HEK293 (cell line): Measurements from ENCODE around the gene AIPL1.
A peak's percentile ranks its signal among the peaks of the same experiment; 100 is the strongest.

Source experiments
- CTCF ChIA-PET: fragments of 350-600 bp; formaldehyde crosslinking; extraction: SDS; loops from one replicate; lab custom pipeline; 2021; ENCODE audit warnings: antibody characterized with exemption; lab: Yijun Ruan, JAX
- POLR2A ChIA-PET: fragments of 300-600 bp; formaldehyde crosslinking; extraction: SDS; loops from one replicate; lab custom pipeline; 2020; ENCODE audit warnings: antibody characterized with exemption, inconsistent platforms; lab: Yijun Ruan, JAX
- H3K27ac ChIP-seq: fragments of 200-500 bp; sonication (Bioruptor generic); 2 replicates; pipeline ENCODE4 v1.5.1; 2014; ENCODE audit warnings: low read depth, low read length, control low read depth, inconsistent platforms; ENCODE audit errors: extremely low read depth
- H3K36me3 ChIP-seq, 2 experiments: fragments of 200-500 bp in 1 of 2; sonication (Bioruptor generic) in 1 of 2; 1 replicate in 1 of 2; 2 replicates in 1 of 2; pipeline ENCODE4 v1.5.1; 2014 to 2017; ENCODE audit warnings: inconsistent platforms in 2 of 2, low read length in 2 of 2; ENCODE audit not compliant: control insufficient read depth in 2 of 2, insufficient read depth in 1 of 2
- H3K4me1 ChIP-seq: fragments of 200-500 bp; sonication (Bioruptor generic); 2 replicates; pipeline ENCODE4 v1.5.1; 2014; ENCODE audit warnings: mild to moderate bottlenecking, low read length, inconsistent platforms; ENCODE audit not compliant: control insufficient read depth, insufficient read depth
- H3K4me3 ChIP-seq: 2 replicates; pipeline ENCODE4 v1.5.1; 2011; ENCODE audit warnings: low read depth, mild to moderate bottlenecking, control low read depth, low read length, moderate library complexity
- H3K9me3 ChIP-seq: fragments of 200-500 bp; sonication (Bioruptor generic); 2 replicates; pipeline ENCODE4 v1.5.1; 2014; ENCODE audit warnings: low read depth, low read length, inconsistent platforms; ENCODE audit not compliant: control insufficient read depth, insufficient read depth
- CTCF ChIP-seq: fragments of 450-650 bp; formaldehyde crosslinking; IDR thresholded peaks from 2 replicates; pipeline ENCODE4 v1.5.1; 2016; ENCODE audit warnings: missing biosample characterization, missing genetic modification characterization
- GLIS1 ChIP-seq: fragments of 450-650 bp; formaldehyde crosslinking; IDR thresholded peaks from 2 replicates; pipeline ENCODE4 v1.5.1; 2016; ENCODE audit warnings: missing biosample characterization, missing genetic modification characterization
- HIC1 ChIP-seq: fragments of 450-650 bp; formaldehyde crosslinking; IDR thresholded peaks from 2 replicates; pipeline ENCODE4 v1.5.1; 2016; ENCODE audit warnings: missing biosample characterization, missing genetic modification characterization
- HOXC10 ChIP-seq: sonication (generic); formaldehyde crosslinking; IDR thresholded peaks from 2 replicates; pipeline ENCODE4 v1.8.1; 2023; ENCODE audit warnings: mild to moderate bottlenecking, missing genetic modification reagents
- KLF16 ChIP-seq: fragments of 450-650 bp; formaldehyde crosslinking; IDR thresholded peaks from 2 replicates; pipeline ENCODE4 v1.5.1; 2017; ENCODE audit warnings: missing biosample characterization, missing genetic modification characterization
- SCRT1 ChIP-seq: fragments of 450-650 bp; formaldehyde crosslinking; IDR thresholded peaks from 2 replicates; pipeline ENCODE4 v1.5.1; 2016; ENCODE audit warnings: missing biosample characterization, missing genetic modification characterization, borderline replicate concordance
- SCRT2 ChIP-seq: fragments of 450-650 bp; formaldehyde crosslinking; IDR thresholded peaks from 2 replicates; pipeline ENCODE4 v1.5.1; 2016; ENCODE audit warnings: missing biosample characterization, missing genetic modification characterization
- SETDB1 ChIP-seq: IDR thresholded peaks from one replicate; pipeline ENCODE4 v1.6.1; 2017; ENCODE audit warnings: mild to moderate bottlenecking, low read length, moderate library complexity, mixed read lengths; ENCODE audit not compliant: insufficient read length
- TCF7L2 ChIP-seq: IDR thresholded peaks from 2 replicates; pipeline ENCODE4 v1.6.1; 2011; ENCODE audit warnings: low read depth, mild to moderate bottlenecking, inconsistent platforms, low read length, moderate library complexity, borderline replicate concordance
- WT1 ChIP-seq: fragments of 450-650 bp; formaldehyde crosslinking; IDR thresholded peaks from 2 replicates; pipeline ENCODE4 v1.5.1; 2016; ENCODE audit warnings: missing biosample characterization, missing genetic modification characterization
- YY2 ChIP-seq: fragments of 450-650 bp; formaldehyde crosslinking; IDR thresholded peaks from 2 replicates; pipeline ENCODE4 v1.5.1; 2016; ENCODE audit warnings: missing biosample characterization, missing genetic modification characterization
- ZBTB7A ChIP-seq: fragments of 450-650 bp; formaldehyde crosslinking; IDR thresholded peaks from 2 replicates; pipeline ENCODE4 v1.5.1; 2016; ENCODE audit warnings: low read depth, missing biosample characterization, missing genetic modification characterization
- ZFP3 ChIP-seq: fragments of 450-650 bp; formaldehyde crosslinking; IDR thresholded peaks from 2 replicates; pipeline ENCODE4 v1.5.1; 2016; ENCODE audit warnings: low read depth, missing biosample characterization, missing genetic modification characterization
- ZFP41 ChIP-seq: fragments of 450-650 bp; formaldehyde crosslinking; IDR thresholded peaks from 2 replicates; pipeline ENCODE4 v1.5.1; 2016; ENCODE audit warnings: missing biosample characterization, missing genetic modification characterization, borderline replicate concordance
- ZIC2 ChIP-seq: fragments of 450-650 bp; formaldehyde crosslinking; IDR thresholded peaks from 2 replicates; pipeline ENCODE4 v1.5.1; 2016; ENCODE audit warnings: missing biosample characterization, missing genetic modification characterization
- ZNF140 ChIP-seq: fragments of 450-650 bp; formaldehyde crosslinking; IDR thresholded peaks from 2 replicates; pipeline ENCODE4 v1.5.1; 2016; ENCODE audit warnings: missing biosample characterization, missing genetic modification characterization
- ZNF184 ChIP-seq: fragments of 450-650 bp; IDR thresholded peaks from 2 replicates; pipeline ENCODE4 v1.5.1; 2018; ENCODE audit warnings: missing biosample characterization, mild to moderate bottlenecking, missing genetic modification characterization
- ZNF24 ChIP-seq: fragments of 450-650 bp; formaldehyde crosslinking; IDR thresholded peaks from 2 replicates; pipeline ENCODE4 v1.5.1; 2016; ENCODE audit warnings: missing biosample characterization, missing genetic modification characterization
- ZNF350 ChIP-seq: fragments of 450-650 bp; formaldehyde crosslinking; IDR thresholded peaks from 2 replicates; pipeline ENCODE4 v1.5.0; 2017; ENCODE audit warnings: missing biosample characterization, mild to moderate bottlenecking, missing genetic modification characterization
- ZNF510 ChIP-seq: fragments of 450-650 bp; formaldehyde crosslinking; IDR thresholded peaks from 2 replicates; pipeline ENCODE4 v1.5.1; 2018; ENCODE audit warnings: mild to moderate bottlenecking, missing genetic modification characterization, missing biosample characterization; ENCODE audit not compliant: insufficient replicate concordance
- ZNF548 ChIP-seq: fragments of 450-650 bp; formaldehyde crosslinking; IDR thresholded peaks from 2 replicates; pipeline ENCODE4 v1.5.1; 2016; ENCODE audit warnings: missing biosample characterization, missing genetic modification characterization
- ZNF549 ChIP-seq: fragments of 450-650 bp; IDR thresholded peaks from 2 replicates; pipeline ENCODE4 v1.5.1; 2018; ENCODE audit warnings: missing biosample characterization, missing genetic modification characterization, mild to moderate bottlenecking, inconsistent platforms, moderate library complexity
- ZNF600 ChIP-seq: fragments of 450-650 bp; formaldehyde crosslinking; IDR thresholded peaks from 2 replicates; pipeline ENCODE4 v1.5.1; 2016; ENCODE audit warnings: missing biosample characterization, missing genetic modification characterization
- ZNF621 ChIP-seq: fragments of 450-650 bp; formaldehyde crosslinking; IDR thresholded peaks from 2 replicates; pipeline ENCODE4 v1.5.1; 2017; ENCODE audit warnings: missing biosample characterization, missing genetic modification characterization
- ZNF670 ChIP-seq: fragments of 450-650 bp; formaldehyde crosslinking; IDR thresholded peaks from 2 replicates; pipeline ENCODE4 v1.5.1; 2016; ENCODE audit warnings: missing biosample characterization, missing genetic modification characterization, low read depth
- ZNF704 ChIP-seq: fragments of 450-650 bp; formaldehyde crosslinking; IDR thresholded peaks from 2 replicates; pipeline ENCODE4 v1.5.1; 2016; ENCODE audit warnings: missing biosample characterization, missing genetic modification characterization
- ZNF776 ChIP-seq: fragments of 450-650 bp; formaldehyde crosslinking; IDR thresholded peaks from 2 replicates; pipeline ENCODE4 v1.5.0; 2017; ENCODE audit warnings: missing biosample characterization, missing genetic modification characterization, borderline replicate concordance
- ZSCAN18 ChIP-seq: fragments of 450-650 bp; formaldehyde crosslinking; IDR thresholded peaks from 2 replicates; pipeline ENCODE4 v1.5.1; 2016; ENCODE audit warnings: missing biosample characterization, missing genetic modification characterization
- ZSCAN23 ChIP-seq: fragments of 450-650 bp; formaldehyde crosslinking; IDR thresholded peaks from 2 replicates; pipeline ENCODE4 v1.5.1; 2016; ENCODE audit warnings: missing biosample characterization, missing genetic modification characterization
- TF ChIP-seq, protein P1 (sequence below): fragments of 450-650 bp; formaldehyde crosslinking; IDR thresholded peaks from 2 replicates; pipeline ENCODE4 v1.5.1; 2016; ENCODE audit warnings: missing biosample characterization, missing genetic modification characterization
- TF ChIP-seq, protein P2 (sequence below): fragments of 450-650 bp; formaldehyde crosslinking; IDR thresholded peaks from 2 replicates; pipeline ENCODE4 v1.5.1; 2016; ENCODE audit warnings: missing biosample characterization, missing genetic modification characterization

The AIPL1 gene

GRCh38 chr17:6420173-6420641 lies 14.7 kb downstream of the AIPL1 start:
- CTCF ChIA-PET, result interaction anchor here (0.6 to 4.0 kb wide), 7 partner anchors 13 to 834 kb away, joined by 3 to 28 read pairs (median 3); no protein-coding TSS in a partner anchor
- POLR2A ChIA-PET, result no interaction called here
- TF ChIP-seq ZNF776 (tag by site-specific recombination) (no peak), SCRT1 (peak; percentile 79), SCRT2 (peak; percentile 97), ZFP41 (no peak), ZFP3 (tag by site-specific recombination) (no peak), CTCF (tag by site-specific recombination) (peak; percentile 49), ZSCAN23 (tag by site-specific recombination) (no peak), TCF7L2 (no peak), ZNF600 (0 out of 2 replicates have a peak, but pooled peaks have one; percentile 35), ZIC2 (tag by site-specific recombination) (peak; percentile 98), SETDB1 (no peak), ZNF510 (no peak), ZBTB7A (tag by site-specific recombination) (no peak), ZNF350 (tag by site-specific recombination) (no peak), HIC1 (tag by site-specific recombination) (no peak), ZNF549 (no peak), ZNF24 (tag by site-specific recombination) (no peak), KLF16 (tag by site-specific recombination) (no peak), ZNF704 (no peak), ZNF140 (tag by site-specific recombination) (no peak), ZSCAN18 (tag by site-specific recombination) (no peak), HOXC10 (CRISPR knock-in tag) (no peak), ZNF548 (tag by site-specific recombination) (no peak), ZNF184 (tag by site-specific recombination) (no peak), WT1 (tag by site-specific recombination) (no peak), YY2 (tag by site-specific recombination) (no peak), ZNF621 (tag by site-specific recombination) (no peak), ZNF670 (no peak), GLIS1 (tag by site-specific recombination) (peak; percentile 46)
- TF ChIP-seq, protein P1, sequence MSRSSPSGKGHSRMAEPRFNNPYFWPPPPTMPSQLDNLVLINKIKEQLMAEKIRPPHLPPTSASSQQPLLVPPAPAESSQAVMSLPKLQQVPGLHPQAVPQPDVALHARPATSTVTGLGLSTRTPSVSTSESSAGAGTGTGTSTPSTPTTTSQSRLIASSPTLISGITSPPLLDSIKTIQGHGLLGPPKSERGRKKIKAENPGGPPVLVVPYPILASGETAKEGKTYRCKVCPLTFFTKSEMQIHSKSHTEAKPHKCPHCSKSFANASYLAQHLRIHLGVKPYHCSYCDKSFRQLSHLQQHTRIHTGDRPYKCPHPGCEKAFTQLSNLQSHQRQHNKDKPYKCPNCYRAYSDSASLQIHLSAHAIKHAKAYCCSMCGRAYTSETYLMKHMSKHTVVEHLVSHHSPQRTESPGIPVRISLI (tag by site-specific recombination), result no peak
- TF ChIP-seq, protein P2, sequence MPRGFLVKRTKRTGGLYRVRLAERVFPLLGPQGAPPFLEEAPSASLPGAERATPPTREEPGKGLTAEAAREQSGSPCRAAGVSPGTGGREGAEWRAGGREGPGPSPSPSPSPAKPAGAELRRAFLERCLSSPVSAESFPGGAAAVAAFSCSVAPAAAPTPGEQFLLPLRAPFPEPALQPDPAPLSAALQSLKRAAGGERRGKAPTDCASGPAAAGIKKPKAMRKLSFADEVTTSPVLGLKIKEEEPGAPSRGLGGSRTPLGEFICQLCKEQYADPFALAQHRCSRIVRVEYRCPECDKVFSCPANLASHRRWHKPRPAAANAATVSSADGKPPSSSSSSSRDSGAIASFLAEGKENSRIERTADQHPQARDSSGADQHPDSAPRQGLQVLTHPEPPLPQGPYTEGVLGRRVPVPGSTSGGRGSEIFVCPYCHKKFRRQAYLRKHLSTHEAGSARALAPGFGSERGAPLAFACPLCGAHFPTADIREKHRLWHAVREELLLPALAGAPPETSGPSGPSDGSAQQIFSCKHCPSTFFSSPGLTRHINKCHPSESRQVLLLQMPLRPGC (tag by site-specific recombination), result no peak

More at GRCh38 chr17:6420173-6420641, 14.7 kb downstream of the AIPL1 start:
- no peaks in the 10 kb centered on the region for H3K4me1 ChIP-seq
- H3K36me3 ChIP-seq, result no peaks in the 10 kb centered on the region
- H3K9me3 ChIP-seq, result no peaks in the 10 kb centered on the region
- H3K4me3 ChIP-seq, result no peak overlapping the region
- no peak overlapping the region for H3K27ac ChIP-seq
